Stimulated activated CD4-positive, alpha-beta T cell treated with anti-CD3 and anti-CD28 coated beads, TNF-alpha, amount 100 ng/mL, for 1 hour (primary cell): Measurements from ENCODE around the gene MEIS3.
"Not testable (repeated sequence)": the region's sequence is repeated elsewhere in the genome, so short reads cannot be mapped to it uniquely, and the experiment has no call there.

Experiments used
- DNase-seq, 3 donors: peaks; one replicate each; pipeline ENCODE4 v3.0.0-alpha.2; 2020; ENCODE audit warnings: low read depth in 3 of 3, low spot score in 1 of 3

Gene MEIS3

GRCh38 chr19:47365455-47365854, 53.9 kb downstream of the MEIS3 start:
- DNase-seq = not testable (repeated sequence)

- no peak for DNase-seq
Measured at GRCh38 chr19:47363758-47364531, 55.4 kb downstream of the MEIS3 start.

DNA sequence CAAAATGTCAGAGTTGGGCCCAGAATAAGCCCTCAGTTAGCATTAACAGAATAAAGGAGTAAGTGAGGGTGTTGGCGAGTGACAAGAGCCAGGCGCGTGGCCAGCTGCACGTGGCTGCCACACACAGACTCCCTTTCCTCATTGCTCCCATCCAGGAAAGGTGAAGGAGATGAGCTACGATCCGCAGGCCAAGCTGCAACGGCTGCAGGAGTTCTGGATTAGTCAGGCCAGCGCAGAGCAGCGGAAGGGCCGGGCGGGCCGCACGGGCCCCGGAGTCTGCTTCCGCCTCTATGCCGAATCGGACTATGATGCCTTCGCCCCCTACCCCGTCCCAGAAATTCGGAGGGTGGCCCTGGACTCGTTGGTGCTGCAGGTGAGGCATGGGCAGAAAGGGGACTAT, 57.0 kb downstream of the MEIS3 start:
- DNase-seq = no peak

DNA sequence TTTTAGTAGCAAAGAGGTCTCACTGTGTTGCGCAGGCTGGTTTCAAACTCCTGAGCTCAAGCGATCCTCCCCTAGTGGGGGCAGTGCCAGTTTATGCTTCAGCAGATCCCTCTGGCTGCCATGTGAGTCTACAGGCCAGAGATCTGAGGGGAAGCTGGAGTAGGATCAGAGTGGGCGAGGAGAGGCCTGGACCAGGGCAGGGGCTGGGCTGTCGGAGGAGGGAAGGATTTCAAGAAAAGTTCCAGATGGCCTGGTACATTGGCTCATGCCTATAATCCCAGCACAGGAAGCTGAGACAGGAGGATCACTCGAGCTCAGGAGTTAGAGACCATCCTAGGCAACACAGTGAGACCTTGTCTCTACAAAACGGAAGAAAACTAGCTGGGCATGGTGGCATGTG, 60.4 kb downstream of the MEIS3 start:
- DNase-seq = no peak

DNA sequence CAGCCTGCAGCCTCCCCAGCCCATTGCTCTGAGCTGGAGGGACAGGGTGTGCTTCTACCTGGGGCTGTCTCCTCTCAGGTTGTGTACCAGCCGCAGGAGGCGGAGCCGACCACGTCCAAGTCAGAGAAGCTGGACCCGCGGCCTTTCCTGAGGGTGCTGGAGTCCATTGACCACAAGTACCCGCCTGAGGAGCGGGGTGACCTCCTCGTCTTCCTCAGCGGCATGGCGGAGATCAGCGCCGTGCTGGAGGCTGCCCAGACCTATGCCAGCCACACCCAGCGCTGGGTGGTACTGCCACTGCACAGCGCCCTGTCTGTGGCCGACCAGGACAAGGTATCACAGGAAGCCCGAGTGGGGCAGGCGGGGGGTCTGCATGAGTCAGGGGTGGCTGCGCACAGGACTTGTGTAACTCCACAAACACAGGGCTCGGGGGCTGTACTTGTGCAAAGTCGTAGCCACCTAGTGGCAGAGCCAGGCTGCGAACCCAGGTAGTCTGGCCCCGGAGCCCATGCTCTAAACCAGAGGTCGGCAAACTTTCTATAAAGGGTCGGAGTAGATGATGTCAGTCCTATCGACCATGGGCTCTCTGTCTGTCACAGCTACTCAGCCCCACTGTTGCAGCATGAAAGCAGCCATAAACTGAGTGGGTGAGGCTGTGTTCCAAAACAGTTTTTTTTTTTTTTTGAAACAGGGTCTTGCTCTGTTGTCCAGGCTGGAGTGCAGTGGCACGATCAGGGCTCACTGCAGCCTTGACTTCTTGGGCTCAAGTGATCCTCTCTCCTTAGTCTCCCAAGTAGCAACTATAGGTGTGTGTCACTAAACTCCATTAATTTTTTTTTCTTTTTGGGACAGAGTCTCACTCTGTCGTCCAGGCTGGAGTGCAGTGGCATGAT, 61.3 kb downstream of the MEIS3 start:
- no peak for DNase-seq

- no peak for DNase-seq
Measured at GRCh38 chr19:47356900-47357299, 62.4 kb downstream of the MEIS3 start.

GRCh38 chr19:47353307-47353712, 66.0 kb downstream of the MEIS3 start:
- no peak for DNase-seq
